ENCODE measurements around the gene CDKAL1.
"Not testable (repeated sequence)": the region's sequence is repeated elsewhere in the genome, so short reads cannot be mapped to it uniquely, and the experiment has no call there.

The CDKAL1 gene

DNA sequence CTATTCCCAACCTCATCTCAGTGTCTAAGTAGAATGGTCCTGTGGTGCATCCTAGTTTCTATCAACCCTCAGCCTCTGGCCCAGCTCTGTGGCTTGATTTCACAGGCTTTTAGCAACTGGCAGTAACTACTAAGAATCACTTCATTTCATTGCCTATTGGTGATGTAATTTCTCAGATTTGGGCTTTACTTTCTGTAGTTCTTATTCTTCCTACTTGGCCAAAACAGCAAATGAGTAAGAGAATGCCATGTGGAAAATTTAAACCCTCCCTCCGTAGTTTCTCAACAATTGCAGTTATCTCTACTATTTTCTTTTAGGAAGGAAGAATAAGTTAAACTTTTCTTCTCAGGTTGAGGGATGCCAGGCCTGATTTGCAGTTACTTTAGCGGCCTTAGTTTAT, 387.3 kb downstream of the CDKAL1 start:
- Histone ChIP-seq H3K36me3 (ENCODE audit: control insufficient read depth, insufficient read depth, low read length) (no peaks in the 10 kb centered on the region), H3K4me3 (ENCODE audit: low read depth, low read length) (no peak overlapping the region), H3K9ac (no peak overlapping the region), H3K79me2 (no peaks in the 10 kb centered on the region), H3K27ac (no peak overlapping the region), H3K27me3 (ENCODE audit: control insufficient read depth, insufficient read depth, low read length) (no peaks in the 10 kb centered on the region), H3K4me1 (no peaks in the 10 kb centered on the region), H2AFZ (no peak overlapping the region), H3K9me3 (ENCODE audit: control insufficient read depth, low read length) (no peaks in the 10 kb centered on the region), H3K4me2 (ENCODE audit: low read length) (no peak overlapping the region)
- TF ChIP-seq, protein P1, sequence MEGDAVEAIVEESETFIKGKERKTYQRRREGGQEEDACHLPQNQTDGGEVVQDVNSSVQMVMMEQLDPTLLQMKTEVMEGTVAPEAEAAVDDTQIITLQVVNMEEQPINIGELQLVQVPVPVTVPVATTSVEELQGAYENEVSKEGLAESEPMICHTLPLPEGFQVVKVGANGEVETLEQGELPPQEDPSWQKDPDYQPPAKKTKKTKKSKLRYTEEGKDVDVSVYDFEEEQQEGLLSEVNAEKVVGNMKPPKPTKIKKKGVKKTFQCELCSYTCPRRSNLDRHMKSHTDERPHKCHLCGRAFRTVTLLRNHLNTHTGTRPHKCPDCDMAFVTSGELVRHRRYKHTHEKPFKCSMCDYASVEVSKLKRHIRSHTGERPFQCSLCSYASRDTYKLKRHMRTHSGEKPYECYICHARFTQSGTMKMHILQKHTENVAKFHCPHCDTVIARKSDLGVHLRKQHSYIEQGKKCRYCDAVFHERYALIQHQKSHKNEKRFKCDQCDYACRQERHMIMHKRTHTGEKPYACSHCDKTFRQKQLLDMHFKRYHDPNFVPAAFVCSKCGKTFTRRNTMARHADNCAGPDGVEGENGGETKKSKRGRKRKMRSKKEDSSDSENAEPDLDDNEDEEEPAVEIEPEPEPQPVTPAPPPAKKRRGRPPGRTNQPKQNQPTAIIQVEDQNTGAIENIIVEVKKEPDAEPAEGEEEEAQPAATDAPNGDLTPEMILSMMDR (IDR thresholded peaks at IDR 0.05) = no peak

DNA sequence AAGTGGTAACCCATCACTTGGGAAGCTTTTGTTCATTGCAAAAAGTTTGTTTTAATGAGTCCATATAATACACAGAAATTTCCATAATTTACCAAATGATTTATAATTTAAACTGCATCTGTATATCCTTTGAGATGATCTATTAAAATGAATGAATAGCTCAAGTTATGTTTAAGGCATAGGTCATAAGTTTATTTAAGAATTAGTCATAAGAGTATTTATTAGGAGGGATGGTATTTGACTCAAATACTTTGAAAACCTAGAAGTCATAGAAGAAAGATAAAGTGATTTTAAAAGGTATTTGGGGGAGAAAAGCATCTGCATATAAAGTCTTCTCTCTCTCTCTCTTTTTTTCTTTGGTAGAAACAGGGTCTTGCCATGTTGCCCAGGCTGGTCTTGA, 388.5 kb downstream of the CDKAL1 start:
- TF ChIP-seq, protein P1 (IDR thresholded peaks at IDR 0.05) = no peak
- no peak overlapping the region for H3K27ac ChIP-seq
- no peaks in the 10 kb centered on the region for H3K9me3 ChIP-seq (ENCODE audit: control insufficient read depth, low read length)

DNA sequence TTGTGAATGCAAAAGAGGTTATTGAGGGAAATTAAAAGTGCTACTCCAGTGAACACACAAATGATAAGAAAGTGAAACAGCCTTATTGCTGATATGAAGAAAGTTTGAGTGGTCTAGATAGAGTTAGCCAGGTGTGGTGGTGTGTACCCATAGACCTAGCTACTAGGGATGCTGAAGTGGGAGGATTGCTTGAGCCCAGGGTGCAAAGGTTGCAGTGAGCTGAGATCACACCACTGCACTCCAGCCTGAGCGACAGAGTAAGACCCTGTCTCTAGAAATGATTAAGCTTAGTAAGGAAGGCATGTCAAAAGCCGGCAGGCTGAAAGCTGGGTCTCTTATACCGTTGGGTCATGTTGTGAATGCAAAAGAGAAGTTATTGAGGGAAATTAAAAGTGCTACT, 389.8 kb downstream of the CDKAL1 start:
- H3K27ac ChIP-seq; H3K79me2 ChIP-seq; H3K27me3 ChIP-seq (ENCODE audit: control insufficient read depth, insufficient read depth, low read length): not testable (repeated sequence)

More for the DNA sequence above, 388.5 kb downstream of the CDKAL1 start:
- Histone ChIP-seq H3K4me3 (ENCODE audit: low read depth, low read length) (no peak overlapping the region), H3K4me1 (no peaks in the 10 kb centered on the region), H2AFZ (no peak overlapping the region), H3K9ac (no peak overlapping the region), H3K36me3 (ENCODE audit: control insufficient read depth, insufficient read depth, low read length) (no peaks in the 10 kb centered on the region), H3K4me2 (ENCODE audit: low read length) (no peak overlapping the region), H3K79me2 (no peaks in the 10 kb centered on the region), H3K27me3 (ENCODE audit: control insufficient read depth, insufficient read depth, low read length) (no peaks in the 10 kb centered on the region)

DNA sequence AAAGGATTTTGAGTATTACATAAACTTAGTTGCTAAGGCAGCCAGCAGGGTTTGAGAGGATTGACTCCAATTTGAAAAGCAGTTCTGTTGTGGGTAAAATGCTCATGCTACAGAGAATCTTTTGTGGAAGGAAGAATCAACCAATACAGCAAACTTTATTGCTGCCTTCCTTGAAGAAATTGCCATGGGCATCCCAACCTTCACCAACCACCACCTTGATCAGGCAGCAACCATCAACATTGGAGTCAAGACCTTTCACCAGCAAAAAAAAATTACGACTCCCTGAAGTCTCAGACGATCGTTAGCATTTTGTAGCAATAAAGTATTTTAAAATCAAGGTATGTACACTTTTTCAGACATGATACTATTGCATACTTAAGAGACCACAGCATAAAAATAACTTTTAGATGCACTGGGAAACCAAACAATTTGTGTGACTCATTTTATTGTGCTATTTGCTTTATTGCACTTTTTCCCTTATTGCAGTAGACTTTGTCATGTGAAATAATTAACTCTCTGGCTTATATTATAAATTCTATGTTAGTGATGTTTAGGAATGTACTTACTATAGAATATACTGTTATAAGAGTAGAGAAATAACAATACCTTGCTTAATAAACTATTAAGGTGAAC, 390.8 kb downstream of the CDKAL1 start:
- Histone ChIP-seq H2AFZ (no peak overlapping the region), H3K27ac (no peak overlapping the region), H3K36me3 (ENCODE audit: control insufficient read depth, insufficient read depth, low read length) (no peaks in the 10 kb centered on the region), H3K9me3 (ENCODE audit: control insufficient read depth, low read length) (no peaks in the 10 kb centered on the region), H3K4me1 (no peaks in the 10 kb centered on the region), H3K27me3 (ENCODE audit: control insufficient read depth, insufficient read depth, low read length) (no peaks in the 10 kb centered on the region), H3K9ac (no peak overlapping the region), H3K4me3 (ENCODE audit: low read depth, low read length) (no peak overlapping the region), H3K79me2 (no peaks in the 10 kb centered on the region), H3K4me2 (ENCODE audit: low read length) (no peak overlapping the region)
- TF ChIP-seq, protein P1 (IDR thresholded peaks at IDR 0.05) = no peak

More for the DNA sequence above, 389.8 kb downstream of the CDKAL1 start:
- not testable (repeated sequence) for H3K9me3 ChIP-seq (ENCODE audit: control insufficient read depth, low read length); H3K36me3 ChIP-seq (ENCODE audit: control insufficient read depth, insufficient read depth, low read length); H3K4me2 ChIP-seq (ENCODE audit: low read length); H3K9ac ChIP-seq; H3K4me1 ChIP-seq; H2AFZ ChIP-seq; H3K4me3 ChIP-seq (ENCODE audit: low read depth, low read length)

DNA sequence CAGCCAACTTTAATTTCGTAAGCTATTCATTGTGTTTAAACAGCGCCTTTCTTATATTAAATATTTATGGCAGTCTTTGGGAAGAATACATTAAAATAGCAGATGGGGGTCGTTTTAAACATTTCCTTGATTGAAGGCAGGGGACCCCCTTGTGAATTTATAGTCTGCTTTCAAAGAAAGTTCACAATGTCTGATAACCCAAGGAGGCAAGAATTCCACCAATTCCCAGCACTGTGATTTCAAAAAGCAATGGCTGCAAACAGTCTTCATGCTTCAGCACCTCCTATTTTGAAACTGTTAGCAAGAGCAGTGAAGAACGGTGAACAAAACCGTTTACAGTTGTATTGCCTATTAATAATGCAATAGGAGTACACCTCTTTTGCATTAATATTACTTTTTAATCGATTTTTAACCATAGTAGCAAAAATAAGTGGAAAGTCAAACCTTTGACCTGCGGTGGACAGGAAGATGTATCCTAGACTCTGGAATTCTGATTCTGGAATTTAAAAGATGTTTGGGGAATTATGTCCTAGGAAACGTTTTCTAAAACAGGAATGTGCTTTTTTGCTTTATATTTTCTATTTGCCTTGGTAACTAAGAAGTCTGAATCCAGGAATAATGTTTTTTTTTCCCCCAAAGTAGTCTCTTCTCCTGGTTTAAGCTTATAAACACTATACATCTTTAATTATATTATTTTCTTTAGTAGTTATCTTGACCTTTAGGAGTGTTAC, 393.0 kb downstream of the CDKAL1 start:
- no peaks in the 10 kb centered on the region for H3K27me3 ChIP-seq (ENCODE audit: control insufficient read depth, insufficient read depth, low read length)
- H3K4me3 ChIP-seq (ENCODE audit: low read depth, low read length) = no peak overlapping the region
- H2AFZ ChIP-seq = no peak overlapping the region
- H3K4me1 ChIP-seq = no peaks in the 10 kb centered on the region
- H3K27ac ChIP-seq = no peak overlapping the region
- no peak overlapping the region for H3K4me2 ChIP-seq (ENCODE audit: low read length)
- no peak overlapping the region for H3K9ac ChIP-seq
- no peaks in the 10 kb centered on the region for H3K9me3 ChIP-seq (ENCODE audit: control insufficient read depth, low read length)
- H3K36me3 ChIP-seq (ENCODE audit: control insufficient read depth, insufficient read depth, low read length) = no peaks in the 10 kb centered on the region
- no peaks in the 10 kb centered on the region for H3K79me2 ChIP-seq
- TF ChIP-seq, protein P1 (IDR thresholded peaks at IDR 0.05) = no peak

All from parathyroid adenoma (tissue), 2 donors.